HL-60 (cell line): ENCODE results near the gene ALK.

ENCODE experiments used
- DNase-seq, 2 experiments: peaks; one replicate each; pipeline ENCODE4 v3.0.0-alpha.2; 2010 to 2020; ENCODE audit warnings: low read depth in 1 of 2, low spot score in 1 of 2
- H3K27ac ChIP-seq: fragments of 250-450 bp; sonication (Bioruptor Pico); replicated peaks from 2 replicates; pipeline ENCODE4 v1.5.1; 2020; ENCODE audit warnings: mild to moderate bottlenecking, moderate library complexity
- H3K27me3 ChIP-seq: fragments of 250-450 bp; sonication (Bioruptor Pico); 2 replicates; pipeline ENCODE4 v1.5.1; 2021; ENCODE audit warnings: mild to moderate bottlenecking, moderate library complexity; ENCODE audit not compliant: insufficient read depth, poor library complexity, severe bottlenecking
- H3K4me3 ChIP-seq: replicated peaks from 2 replicates; pipeline ENCODE4 v1.5.1; 2011; ENCODE audit warnings: mild to moderate bottlenecking, control low read depth, low read length; ENCODE audit not compliant: insufficient read depth
- CTCF ChIP-seq: IDR thresholded peaks from one replicate; pipeline ENCODE4 v1.5.1; 2011; ENCODE audit warnings: low read length, control low read depth, inconsistent platforms; ENCODE audit not compliant: insufficient read depth
- GABPA ChIP-seq: IDR thresholded peaks from 2 replicates; pipeline ENCODE4 v1.6.1; 2012; ENCODE audit warnings: low read depth
- POLR2AphosphoS5 ChIP-seq: IDR thresholded peaks from 2 replicates; pipeline ENCODE4 v1.6.1; 2012; ENCODE audit warnings: low read depth
- REST ChIP-seq: IDR thresholded peaks from 2 replicates; pipeline ENCODE4 v1.6.1; 2012; ENCODE audit warnings: low read depth; ENCODE audit not compliant: insufficient replicate concordance
- SPI1 ChIP-seq: IDR thresholded peaks from 2 replicates; pipeline ENCODE4 v1.6.1; 2012; ENCODE audit warnings: low read depth, mild to moderate bottlenecking, borderline replicate concordance

The ALK gene

GRCh38 chr2:29726976-29727375 is 194.4 kb downstream of the ALK start:
- DNase-seq: no peak
- no peak overlapping the region for H3K4me3 ChIP-seq
- no peaks in the 10 kb centered on the region for H3K27me3 ChIP-seq
- H3K27ac ChIP-seq: no peak overlapping the region
- TF ChIP-seq GABPA (no peak), POLR2AphosphoS5 (no peak), REST (no peak), SPI1 (no peak), CTCF (no peak)

- Histone ChIP-seq H3K27ac (no peak overlapping the region), H3K4me3 (no peak overlapping the region), H3K27me3 (no peaks in the 10 kb centered on the region)
- no peak for TF ChIP-seq REST
- TF ChIP-seq CTCF: no peak
- TF ChIP-seq SPI1: no peak
- no peak for TF ChIP-seq GABPA
- TF ChIP-seq POLR2AphosphoS5: no peak
- no peak for DNase-seq
These were observed 195.8 kb downstream of the ALK start for GRCh38 chr2:29725610-29726009.

- TF ChIP-seq CTCF: no peak
- TF ChIP-seq GABPA: no peak
- TF ChIP-seq POLR2AphosphoS5: no peak
- Histone ChIP-seq H3K27ac (no peak overlapping the region), H3K4me3 (no peak overlapping the region), H3K27me3 (no peaks in the 10 kb centered on the region)
- no peak for DNase-seq
These were observed 197.1 kb downstream of the ALK start for GRCh38 chr2:29724282-29724681.

GRCh38 chr2:29723255-29724001 is 198.0 kb downstream of the ALK start:
- no peak for TF ChIP-seq GABPA
- no peak for TF ChIP-seq POLR2AphosphoS5
- TF ChIP-seq REST: no peak
- no peak for TF ChIP-seq CTCF
- no peak for TF ChIP-seq SPI1
- Histone ChIP-seq H3K27me3 (no peaks in the 10 kb centered on the region), H3K27ac (no peak overlapping the region), H3K4me3 (no peak overlapping the region)
- DNase-seq: no peak
